Measurements from ENCODE around the gene STK25.
A peak's percentile ranks its signal among the peaks of the same experiment; 100 is the strongest.

The STK25 gene

GRCh38 chr2:241492174-241492565 lies 16.2 kb downstream of the STK25 start:
- no peak for DNase-seq

- no peak for DNase-seq
Observed at GRCh38 chr2:241491549-241492173, 16.7 kb downstream of the STK25 start.

- no peak for DNase-seq
Observed at GRCh38 chr2:241490825-241491506, 17.4 kb downstream of the STK25 start.

GRCh38 chr2:241489733-241490680 lies 18.4 kb downstream of the STK25 start:
- DNase-seq = no peak

GRCh38 chr2:241489088-241489487 lies 19.3 kb downstream of the STK25 start:
- DNase-seq = no peak

- no peak for DNase-seq
Observed at GRCh38 chr2:241485172-241485911, 23.0 kb downstream of the STK25 start.

GRCh38 chr2:241483305-241483704 lies 25.1 kb downstream of the STK25 start:
- DNase-seq = no peak

- DNase-seq = peak; percentile 86
Observed at GRCh38 chr2:241482126-241482955, 26.0 kb downstream of the STK25 start.

- no peak for DNase-seq
Observed at GRCh38 chr2:241481687-241482086, 26.7 kb downstream of the STK25 start.

- DNase-seq = no peak
Observed at GRCh38 chr2:241479026-241479898, 29.1 kb downstream of the STK25 start.

GRCh38 chr2:241478166-241478565 lies 30.2 kb downstream of the STK25 start:
- no peak for DNase-seq

- no peak for DNase-seq
Observed at GRCh38 chr2:241475267-241475666, 33.1 kb downstream of the STK25 start.

- DNase-seq = no peak
Observed at GRCh38 chr2:241473399-241473798, 35.0 kb downstream of the STK25 start.

- DNase-seq = no peak
Observed at GRCh38 chr2:241469746-241470145, 38.6 kb downstream of the STK25 start.

GRCh38 chr2:241468476-241468781 lies 40.0 kb downstream of the STK25 start:
- no peak for DNase-seq

GRCh38 chr2:241467777-241468475 lies 40.5 kb downstream of the STK25 start:
- no peak for DNase-seq

GRCh38 chr2:241466230-241466629 lies 42.2 kb downstream of the STK25 start:
- no peak for DNase-seq

GRCh38 chr2:241465543-241465942 lies 42.8 kb downstream of the STK25 start:
- no peak for DNase-seq

GRCh38 chr2:241463276-241464135 lies 44.9 kb downstream of the STK25 start:
- no peak for DNase-seq
